T-helper 1 cell treated with Interleukin-12 subunit alpha and Interleukin-12 subunit beta and Interleukin-4 antibody, amounts not matched to agents 30 μg/mL and 1 μg/mL, for 36 hours (primary cell): ENCODE results near the gene PLPP7.

Source experiments
- H3K27ac Mint-ChIP-seq: one replicate; pipeline ENCODE4 v1.8.0; 2021; ENCODE audit warnings: mild to moderate bottlenecking, mixed read lengths
- H3K27me3 Mint-ChIP-seq: one replicate; pipeline ENCODE4 v1.8.0; 2021; ENCODE audit warnings: low read depth, mixed read lengths
- H3K36me3 Mint-ChIP-seq: one replicate; pipeline ENCODE4 v1.8.0; 2021; ENCODE audit warnings: low read depth, mixed read lengths
- H3K4me1 Mint-ChIP-seq: one replicate; pipeline ENCODE4 v1.8.0; 2021; ENCODE audit warnings: low read depth, mixed read lengths
- H3K4me3 Mint-ChIP-seq: one replicate; pipeline ENCODE4 v1.8.0; 2021; ENCODE audit warnings: mild to moderate bottlenecking, moderate library complexity, mixed read lengths
- H3K9me3 Mint-ChIP-seq: one replicate; pipeline ENCODE4 v1.8.0; 2021; ENCODE audit warnings: mixed read lengths

The PLPP7 gene

DNA sequence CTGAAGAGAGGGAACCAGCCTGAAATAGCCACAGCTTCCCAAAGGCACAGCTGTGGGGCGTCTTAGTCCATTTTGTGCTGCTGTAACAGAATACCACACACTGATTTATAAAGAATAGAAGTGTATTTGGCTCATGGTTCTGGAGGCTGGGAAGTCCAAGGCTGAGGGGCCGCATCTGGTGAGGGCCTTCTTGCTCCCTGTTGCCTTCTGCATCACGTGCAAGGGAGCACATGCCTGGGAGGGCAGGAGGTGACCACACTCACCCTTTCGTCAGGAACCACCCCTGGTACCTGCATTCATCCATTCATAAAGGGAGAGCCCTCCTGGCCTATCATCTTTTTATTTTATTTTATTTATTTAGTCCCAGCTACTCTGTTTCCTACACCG is 10.4 kb downstream of the PLPP7 start:
- Mint-ChIP-seq H3K4me1 (no peaks in the 10 kb centered on the region), H3K9me3 (no peaks in the 10 kb centered on the region), H3K36me3 (no peaks in the 10 kb centered on the region), H3K4me3 (no peak overlapping the region), H3K27ac (no peak overlapping the region), H3K27me3 (peaks cover 7% of the 10 kb centered on the region)

DNA sequence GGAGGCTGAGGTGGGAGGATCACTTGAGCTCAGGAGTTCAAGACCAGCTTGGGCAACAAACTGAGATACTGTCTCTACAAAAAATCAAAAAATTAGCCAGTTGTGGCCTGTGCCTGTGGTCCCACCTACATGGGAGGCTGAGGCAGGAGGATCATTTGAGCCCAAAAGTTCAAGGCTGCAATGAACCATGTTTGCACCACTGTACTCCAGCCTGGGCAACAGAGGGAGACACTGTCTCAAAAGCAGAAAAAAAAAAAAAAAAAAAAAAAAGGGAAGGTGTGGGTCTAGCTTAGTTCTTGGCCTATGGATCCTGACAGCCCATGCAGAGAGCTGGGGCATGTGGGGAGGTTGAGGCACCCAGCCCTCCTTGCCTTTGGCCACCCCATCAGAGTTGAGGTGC is 10.9 kb downstream of the PLPP7 start:
- H3K27ac Mint-ChIP-seq: no peak overlapping the region
- H3K4me1 Mint-ChIP-seq: no peaks in the 10 kb centered on the region
- no peak overlapping the region for H3K4me3 Mint-ChIP-seq
- no peaks in the 10 kb centered on the region for H3K9me3 Mint-ChIP-seq
- peaks cover 6% of the 10 kb centered on the region for H3K27me3 Mint-ChIP-seq
- no peaks in the 10 kb centered on the region for H3K36me3 Mint-ChIP-seq

DNA sequence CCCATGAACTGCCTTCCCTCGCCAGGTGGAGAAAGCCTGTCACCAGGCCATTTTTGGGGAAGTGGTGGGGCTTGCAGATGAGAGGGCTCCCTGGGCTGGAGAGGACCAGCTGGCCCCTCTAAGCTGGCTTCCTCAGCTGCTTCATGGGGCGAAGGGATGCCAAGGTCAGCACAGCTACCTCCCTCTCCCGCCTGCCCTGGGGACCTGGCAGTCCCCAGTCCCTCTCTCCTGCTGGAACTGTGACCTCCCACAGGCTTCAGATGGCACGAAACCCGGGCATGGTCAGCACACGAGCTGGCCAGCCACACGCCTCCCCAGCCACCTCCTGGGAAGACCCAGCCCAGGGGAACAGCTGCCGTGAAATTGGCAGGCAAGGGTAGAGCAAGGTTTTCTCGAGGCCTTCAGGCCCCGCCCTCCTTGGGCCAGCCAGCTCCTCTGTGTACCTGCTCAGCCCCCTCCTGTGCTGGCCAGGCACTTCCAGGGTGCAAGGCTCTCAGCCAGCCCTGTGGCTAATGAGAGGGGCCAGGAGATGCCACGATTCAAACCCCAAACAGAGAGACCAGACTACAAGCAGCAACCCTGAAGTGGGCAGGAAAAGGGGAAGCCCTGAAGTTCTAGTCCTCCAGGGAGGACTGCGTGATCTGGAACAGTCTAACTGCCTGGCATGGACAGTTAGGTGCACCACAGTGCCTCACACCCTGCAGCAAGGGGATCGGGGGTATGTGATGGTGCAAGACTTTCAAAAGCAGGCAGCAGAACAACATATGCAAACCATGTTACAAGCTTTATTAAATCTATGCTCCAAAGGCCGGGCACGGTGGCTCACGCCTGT is 12.9 kb downstream of the PLPP7 start:
- Mint-ChIP-seq H3K4me1 (no peaks in the 10 kb centered on the region), H3K4me3 (no peak overlapping the region), H3K9me3 (no peaks in the 10 kb centered on the region), H3K27ac (no peak overlapping the region), H3K36me3 (no peaks in the 10 kb centered on the region), H3K27me3 (no peaks in the 10 kb centered on the region)

DNA sequence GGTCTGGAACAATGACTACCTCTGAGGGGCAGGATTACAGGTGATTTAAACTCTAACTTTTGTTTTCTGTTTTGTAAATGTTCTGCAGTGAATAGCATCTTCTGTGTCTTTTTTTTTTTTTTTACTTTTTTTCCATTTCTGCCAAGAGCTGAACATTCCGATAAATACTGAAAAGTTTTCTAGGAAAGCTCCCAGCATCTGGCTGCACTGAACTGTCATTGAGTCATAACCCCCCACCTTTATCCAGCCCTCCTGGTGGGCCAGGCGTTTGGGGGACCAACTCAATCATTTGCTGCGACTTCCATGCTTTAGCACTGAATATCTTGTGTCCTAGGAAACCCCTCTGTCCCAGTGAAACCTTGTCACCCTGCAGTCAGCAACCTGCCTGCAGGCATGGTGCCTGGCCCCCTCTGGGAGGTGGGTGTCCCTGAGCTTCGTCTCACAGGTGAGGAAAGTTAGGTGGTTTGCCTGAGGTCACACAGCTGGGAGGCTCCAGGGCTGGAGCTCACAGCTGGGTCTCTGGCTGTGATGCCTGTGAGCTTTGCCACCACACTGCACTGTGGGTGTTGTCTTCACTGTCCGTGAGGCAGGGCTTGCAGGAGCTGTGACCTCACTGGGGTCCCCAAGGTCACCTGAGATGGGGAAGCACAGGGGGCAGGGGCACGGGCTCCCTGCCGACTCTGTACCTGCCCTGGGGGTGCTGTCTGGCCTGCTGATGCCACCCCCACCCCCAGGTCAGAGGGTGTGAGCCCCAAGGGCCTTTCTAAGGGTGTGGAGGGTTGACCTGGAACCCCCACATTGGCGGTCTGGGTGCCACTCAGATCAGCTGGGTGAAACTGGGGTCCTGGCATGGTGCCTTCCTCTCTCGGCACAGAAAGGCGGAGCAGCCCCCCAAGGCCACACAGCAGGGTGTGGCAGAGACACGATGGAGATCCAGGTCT is 14.1 kb downstream of the PLPP7 start:
- H3K4me3 Mint-ChIP-seq: no peak overlapping the region
- H3K4me1 Mint-ChIP-seq: no peaks in the 10 kb centered on the region
- H3K36me3 Mint-ChIP-seq: no peaks in the 10 kb centered on the region
- no peaks in the 10 kb centered on the region for H3K9me3 Mint-ChIP-seq
- H3K27ac Mint-ChIP-seq: no peak overlapping the region
- H3K27me3 Mint-ChIP-seq: no peaks in the 10 kb centered on the region

- Mint-ChIP-seq H3K9me3 (no peaks in the 10 kb centered on the region), H3K36me3 (no peaks in the 10 kb centered on the region)
Observed at GRCh38 chr9:131304676-131305355, 15.3 kb downstream of the PLPP7 start.

GRCh38 chr9:131306397-131307004 is 17.0 kb downstream of the PLPP7 start:
- H3K27ac Mint-ChIP-seq: no peak overlapping the region
- H3K27me3 Mint-ChIP-seq: no peaks in the 10 kb centered on the region
- H3K36me3 Mint-ChIP-seq: no peaks in the 10 kb centered on the region
- no peak overlapping the region for H3K4me3 Mint-ChIP-seq
- peaks cover 6% of the 10 kb centered on the region for H3K4me1 Mint-ChIP-seq
- no peaks in the 10 kb centered on the region for H3K9me3 Mint-ChIP-seq

More at GRCh38 chr9:131304676-131305355, 15.3 kb downstream of the PLPP7 start:
- Mint-ChIP-seq H3K27me3 (no peaks in the 10 kb centered on the region), H3K4me3 (no peak overlapping the region), H3K27ac (no peak overlapping the region), H3K4me1 (no peaks in the 10 kb centered on the region)

- no peaks in the 10 kb centered on the region for H3K9me3 Mint-ChIP-seq
Observed at GRCh38 chr9:131307974-131308373, 18.5 kb downstream of the PLPP7 start.

GRCh38 chr9:131308452-131308851 is 18.9 kb downstream of the PLPP7 start:
- H3K36me3 Mint-ChIP-seq: no peaks in the 10 kb centered on the region
- peaks cover 6% of the 10 kb centered on the region for H3K4me1 Mint-ChIP-seq
- H3K4me3 Mint-ChIP-seq: no peak overlapping the region

More at GRCh38 chr9:131307974-131308373, 18.5 kb downstream of the PLPP7 start:
- Mint-ChIP-seq H3K27me3 (no peaks in the 10 kb centered on the region), H3K36me3 (no peaks in the 10 kb centered on the region), H3K27ac (no peak overlapping the region), H3K4me1 (peaks cover 6% of the 10 kb centered on the region), H3K4me3 (no peak overlapping the region)

DNA sequence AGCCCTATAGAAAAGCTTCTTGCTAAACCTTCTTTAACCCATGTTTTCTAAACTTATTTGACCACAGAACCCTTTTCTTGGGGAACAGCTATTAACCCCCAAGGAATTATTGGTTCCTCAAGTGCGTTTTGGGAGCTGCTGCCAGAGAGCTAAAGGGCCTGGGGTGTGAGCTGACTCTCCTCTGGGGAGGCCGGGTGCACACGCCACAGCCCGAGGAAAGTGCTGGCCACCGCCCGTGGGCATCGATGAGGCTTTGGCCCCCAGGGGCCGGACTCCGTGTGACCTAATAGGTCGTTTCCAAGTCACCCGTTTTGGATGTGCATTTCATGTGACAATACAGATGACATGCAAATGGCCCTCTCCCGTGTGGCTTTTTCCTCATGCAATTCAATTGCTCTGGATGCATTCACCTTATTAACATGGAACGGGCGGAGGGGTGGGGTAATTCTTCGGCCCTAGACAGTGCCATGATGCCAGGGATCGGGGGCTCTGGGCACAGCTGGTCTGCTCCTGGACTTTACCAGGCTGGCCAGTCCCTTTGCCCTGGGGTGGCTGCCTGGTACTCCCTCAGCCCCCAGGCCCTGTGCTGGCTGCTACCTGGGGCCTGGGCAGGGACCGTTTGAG is 19.5 kb downstream of the PLPP7 start:
- H3K9me3 Mint-ChIP-seq: no peaks in the 10 kb centered on the region
- no peaks in the 10 kb centered on the region for H3K36me3 Mint-ChIP-seq

More at GRCh38 chr9:131308452-131308851, 18.9 kb downstream of the PLPP7 start:
- Mint-ChIP-seq H3K9me3 (no peaks in the 10 kb centered on the region), H3K27me3 (no peaks in the 10 kb centered on the region), H3K27ac (no peak overlapping the region)

DNA sequence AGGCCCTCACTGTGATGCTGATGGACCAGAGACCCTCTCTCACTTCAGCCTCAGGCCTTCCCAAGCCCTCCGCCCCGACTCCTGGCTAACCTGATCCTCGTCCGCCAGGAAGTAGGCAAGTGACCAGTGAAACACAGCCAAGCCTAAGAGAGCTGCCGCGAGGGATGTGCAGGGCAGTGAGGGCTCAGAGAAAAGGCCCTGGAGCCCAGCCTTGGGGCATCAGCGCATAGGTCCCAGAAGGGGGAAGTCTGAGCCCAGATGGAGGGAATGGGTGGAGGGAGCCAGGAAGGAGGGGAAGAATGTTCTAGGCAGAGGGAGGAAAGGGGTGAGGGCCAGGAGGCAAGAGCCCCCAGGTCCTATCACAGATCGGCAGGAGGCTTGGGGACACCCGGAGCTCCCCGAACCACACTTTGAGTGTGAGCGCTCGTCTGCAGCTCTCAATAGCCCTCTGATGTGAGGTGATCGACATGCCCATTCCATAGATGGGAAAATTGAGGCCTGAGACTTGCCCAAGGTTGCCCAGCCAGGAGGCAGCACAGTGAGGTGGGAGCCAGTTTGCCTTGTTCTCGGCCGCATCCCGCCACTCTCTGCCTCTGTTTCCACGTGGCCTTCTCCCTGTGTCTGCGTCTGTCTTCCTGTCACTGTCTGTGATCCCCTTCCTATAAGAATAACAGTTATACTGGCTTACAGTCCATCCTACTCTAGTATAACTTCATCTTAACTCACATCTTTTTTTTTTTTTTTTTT is 20.2 kb downstream of the PLPP7 start:
- Mint-ChIP-seq H3K4me1 (peaks cover 6% of the 10 kb centered on the region), H3K27ac (no peak overlapping the region), H3K36me3 (no peaks in the 10 kb centered on the region), H3K9me3 (no peaks in the 10 kb centered on the region), H3K4me3 (no peak overlapping the region), H3K27me3 (no peaks in the 10 kb centered on the region)

More for the DNA sequence above, 19.5 kb downstream of the PLPP7 start:
- Mint-ChIP-seq H3K27me3 (no peaks in the 10 kb centered on the region), H3K27ac (no peak overlapping the region), H3K4me1 (peaks cover 6% of the 10 kb centered on the region), H3K4me3 (no peak overlapping the region)

GRCh38 chr9:131310833-131311554 is 21.5 kb downstream of the PLPP7 start:
- Mint-ChIP-seq H3K4me3 (peak overlapping the region; percentile 32), H3K9me3 (no peaks in the 10 kb centered on the region), H3K27ac (peak overlapping the region; percentile 55)

GRCh38 chr9:131312246-131312645 is 22.7 kb downstream of the PLPP7 start:
- Mint-ChIP-seq H3K4me3 (no peak overlapping the region), H3K27ac (no peak overlapping the region), H3K9me3 (no peaks in the 10 kb centered on the region), H3K27me3 (no peaks in the 10 kb centered on the region), H3K4me1 (peaks cover 6% of the 10 kb centered on the region), H3K36me3 (no peaks in the 10 kb centered on the region)

More at GRCh38 chr9:131310833-131311554, 21.5 kb downstream of the PLPP7 start:
- H3K27me3 Mint-ChIP-seq: no peaks in the 10 kb centered on the region
- no peaks in the 10 kb centered on the region for H3K36me3 Mint-ChIP-seq
- peaks cover 6% of the 10 kb centered on the region for H3K4me1 Mint-ChIP-seq
